ENCODE results near the gene VWF.
"Not testable (repeated sequence)": the region's sequence is repeated elsewhere in the genome, so short reads cannot be mapped to it uniquely, and the experiment has no call there.

VWF gene

DNA sequence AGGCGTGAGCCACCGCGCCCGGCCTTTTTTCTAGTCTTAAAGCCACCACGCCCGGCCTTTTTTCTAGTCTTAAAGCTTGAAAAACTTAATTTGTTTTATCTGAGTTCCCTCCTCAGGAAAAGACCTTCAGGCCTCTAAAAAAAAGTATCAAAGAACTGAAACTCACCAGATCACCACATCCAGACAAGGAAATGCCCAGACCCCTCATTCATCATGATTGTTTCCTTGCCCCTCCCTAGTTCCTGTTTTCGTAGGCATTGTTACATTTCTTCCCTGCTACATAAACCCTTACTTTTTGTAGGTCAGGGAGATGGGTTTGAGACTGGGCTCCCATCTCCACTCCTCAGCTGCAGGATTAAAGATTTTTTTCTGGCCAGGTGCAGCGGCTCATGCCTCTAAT lies 21.1 kb upstream of the VWF start:
- DNase-seq (ENCODE audit: low read depth in 2 of 2): no peak

DNA sequence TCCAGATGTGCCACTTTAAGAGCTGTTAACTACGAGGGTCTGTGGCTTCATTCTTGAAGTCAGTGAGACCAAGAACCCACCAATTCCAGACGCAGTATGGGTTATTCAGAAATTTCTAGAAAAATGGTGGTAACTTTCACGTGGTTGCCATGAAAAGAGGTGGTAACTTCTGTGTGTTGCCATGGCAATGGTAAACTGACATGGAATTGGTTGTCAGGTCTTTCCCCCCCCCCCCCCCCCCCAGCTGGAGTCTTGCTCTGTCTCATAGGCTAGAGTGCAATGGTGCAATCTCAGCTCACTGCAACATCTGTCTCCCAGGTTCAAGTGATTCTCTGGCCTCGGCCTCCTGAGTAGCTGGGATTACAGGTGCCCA lies 18.8 kb upstream of the VWF start:
- DNase-seq (ENCODE audit: low read depth in 2 of 2): no peak

- not testable (repeated sequence) for DNase-seq (ENCODE audit: low read depth in 2 of 2)
Observed at GRCh38 chr12:6142368-6143302, 18.2 kb upstream of the VWF start.

- DNase-seq (ENCODE audit: low read depth in 2 of 2): not testable (repeated sequence)
Observed at GRCh38 chr12:6141731-6142367, 17.4 kb upstream of the VWF start.

DNA sequence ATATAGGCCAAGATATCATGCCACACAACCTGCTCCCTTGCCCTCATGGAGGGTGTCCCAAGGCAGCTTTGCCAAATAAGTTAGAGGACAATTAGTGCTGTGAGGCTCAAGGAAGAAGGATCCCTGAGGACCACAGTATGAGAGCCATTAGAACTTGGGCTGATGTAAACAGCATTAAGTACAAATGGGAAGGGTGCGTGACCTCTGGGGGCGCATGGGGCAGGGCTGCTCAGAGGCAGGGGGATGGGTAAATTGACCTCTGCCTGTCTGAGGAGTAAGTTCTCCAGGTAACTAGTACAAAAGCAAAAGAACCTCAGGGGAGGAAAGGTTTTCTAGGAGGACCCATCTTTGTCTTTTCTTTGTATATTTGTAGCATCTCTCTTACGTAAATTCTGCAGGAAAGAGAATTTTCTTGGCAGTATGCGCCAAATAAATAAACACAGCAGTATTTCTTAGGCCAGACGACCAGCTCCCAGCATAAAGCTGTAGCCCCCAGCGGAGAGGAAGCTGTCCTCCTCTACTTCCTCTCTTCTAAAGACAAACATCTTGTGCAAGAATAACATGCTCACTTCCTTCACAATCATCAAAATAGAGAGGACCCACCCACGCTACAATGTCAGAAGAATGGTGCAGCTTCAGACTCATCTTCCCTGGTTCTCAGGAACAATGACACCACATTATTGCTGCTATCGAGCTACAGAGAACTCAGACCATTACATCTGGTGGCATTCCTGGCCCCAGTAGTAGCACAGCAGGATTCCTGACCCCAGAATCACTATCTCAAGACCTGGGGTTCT lies 16.4 kb upstream of the VWF start:
- peak; percentile 7 to 18 for DNase-seq (ENCODE audit: low read depth in 2 of 2)

DNA sequence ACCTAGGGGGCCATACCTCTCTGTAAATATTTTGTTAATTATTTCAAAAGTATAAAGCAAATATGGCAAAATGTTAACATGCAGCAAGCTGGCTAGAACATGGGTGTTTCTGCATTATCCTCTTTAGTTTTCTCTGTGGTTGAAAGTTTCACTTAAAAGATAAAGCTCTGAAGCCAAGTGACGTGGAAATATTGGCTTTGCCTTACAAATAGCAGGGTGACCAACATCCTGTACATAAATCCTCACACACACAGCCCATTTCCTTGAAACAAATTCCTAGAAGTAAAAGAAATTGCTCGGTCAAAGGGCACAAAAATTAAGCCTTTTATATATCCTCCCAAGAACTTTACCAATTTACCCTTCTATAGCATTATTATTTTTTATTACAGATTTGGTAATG lies 10.6 kb upstream of the VWF start:
- DNase-seq (ENCODE audit: low read depth in 2 of 2): no peak

- no peak for DNase-seq (ENCODE audit: low read depth in 2 of 2)
Observed at GRCh38 chr12:6133642-6134041, 9.2 kb upstream of the VWF start.

DNA sequence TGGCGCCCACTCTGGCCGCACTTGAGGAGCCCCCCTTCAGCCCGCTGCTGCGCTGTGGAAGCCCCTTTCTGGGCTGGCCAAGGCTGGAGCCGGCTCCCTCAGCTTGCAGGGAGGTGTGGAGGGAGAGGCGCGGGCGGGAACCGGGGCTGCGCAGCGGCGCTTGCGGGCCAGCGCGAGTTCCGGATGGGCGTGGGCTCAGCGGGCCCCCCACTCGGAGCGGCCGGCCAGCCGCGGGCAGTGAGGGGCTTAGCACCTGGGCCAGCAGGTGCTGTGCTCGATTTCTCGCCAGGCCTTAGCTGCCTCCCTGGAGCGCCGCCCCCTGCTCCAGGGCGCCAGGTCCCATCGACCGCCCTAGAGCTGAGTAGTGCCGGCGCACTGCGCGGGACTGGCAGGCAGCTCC lies 8.0 kb upstream of the VWF start:
- DNase-seq (ENCODE audit: low read depth in 2 of 2): no peak

GRCh38 chr12:6125310-6125608 lies 789 bp upstream of the VWF start:
- no peak for DNase-seq (ENCODE audit: low read depth in 2 of 2)

GRCh38 chr12:6123258-6123657 lies 1.2 kb downstream of the VWF start:
- no peak for DNase-seq (ENCODE audit: low read depth in 2 of 2)

DNA sequence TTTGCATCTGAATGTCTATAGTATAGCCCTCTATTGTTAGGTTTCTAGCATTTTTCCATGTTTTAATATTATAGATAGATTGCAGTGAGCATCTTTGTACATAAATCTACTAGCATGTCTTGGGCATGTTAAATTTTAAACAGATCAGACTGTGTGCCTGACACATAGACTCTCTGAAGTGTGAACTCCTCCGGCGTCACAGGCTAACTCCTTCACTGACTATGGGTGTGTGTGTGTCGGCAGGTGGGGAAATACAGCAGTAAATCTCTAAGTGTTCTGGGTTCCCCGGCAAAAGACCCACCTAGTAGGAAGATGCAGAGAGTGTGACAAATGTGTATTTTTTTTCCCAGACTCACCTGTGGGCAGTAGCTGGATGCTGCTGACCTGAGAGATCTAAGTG lies 2.3 kb downstream of the VWF start:
- DNase-seq (ENCODE audit: low read depth in 2 of 2): no peak

DNA sequence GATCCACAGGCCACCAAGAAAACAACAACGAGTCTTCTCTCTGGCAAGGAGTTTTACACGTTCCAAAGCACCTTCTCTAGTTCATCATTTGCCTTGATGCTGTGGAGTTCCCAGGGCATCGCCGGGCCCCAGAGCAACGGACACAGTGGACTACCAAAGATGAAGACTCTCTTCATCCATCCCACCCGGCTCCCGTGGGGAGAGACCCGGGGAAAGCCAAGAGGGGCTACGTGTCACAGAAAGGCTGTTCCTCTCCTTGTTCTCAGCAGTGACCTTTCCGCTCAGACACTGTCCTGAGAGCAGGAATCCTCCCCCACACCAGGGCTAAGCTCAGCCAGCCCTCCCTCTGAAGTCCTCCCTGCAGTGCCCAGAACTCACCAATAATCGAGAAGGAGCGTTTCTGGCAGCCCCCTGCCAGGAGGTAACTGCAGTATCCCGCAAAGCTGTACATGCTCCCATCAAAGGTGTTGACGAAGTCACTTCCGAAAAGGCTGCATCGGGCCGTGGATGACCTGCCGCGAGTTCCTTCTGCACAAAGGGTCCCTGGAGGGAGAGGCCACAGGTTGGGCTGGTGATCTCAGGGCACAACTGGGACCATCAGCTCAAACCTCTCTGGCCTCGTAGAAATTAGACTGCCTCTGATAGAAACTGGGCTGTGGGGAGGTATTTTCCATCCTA lies 3.5 kb downstream of the VWF start:
- DNase-seq (ENCODE audit: low read depth in 2 of 2): no peak

GRCh38 chr12:6118891-6119568 lies 5.4 kb downstream of the VWF start:
- DNase-seq (ENCODE audit: low read depth in 2 of 2): no peak

DNA sequence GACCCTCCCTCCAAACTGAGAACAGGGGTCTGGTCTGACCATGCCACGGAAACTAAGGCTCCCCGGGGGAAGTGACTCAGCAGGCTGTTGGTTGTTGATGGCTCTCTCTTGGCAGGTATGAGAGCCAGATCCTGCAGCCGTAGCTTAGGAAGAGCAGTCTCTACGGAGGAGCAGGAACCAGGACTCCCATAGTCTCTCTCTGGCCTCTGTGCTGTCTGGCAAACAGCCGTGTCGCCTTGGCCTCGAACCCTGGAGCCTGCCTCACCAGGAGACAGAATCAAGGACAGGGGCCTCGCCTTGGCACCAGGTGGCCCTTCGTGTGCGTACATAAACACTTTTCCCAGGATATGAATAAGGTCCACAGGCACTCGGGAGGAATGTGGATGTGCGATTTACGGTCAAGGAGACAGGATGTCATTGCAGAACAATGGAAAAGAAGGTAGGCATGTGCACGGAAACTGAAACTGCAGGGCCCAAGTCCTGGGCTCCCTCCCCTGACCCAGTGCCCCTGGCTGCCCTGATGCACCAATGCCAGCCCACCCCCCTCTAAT lies 7.9 kb downstream of the VWF start:
- no peak for DNase-seq (ENCODE audit: low read depth in 2 of 2)

GRCh38 chr12:6115389-6115788 lies 9.1 kb downstream of the VWF start:
- DNase-seq (ENCODE audit: low read depth in 2 of 2): no peak

DNA sequence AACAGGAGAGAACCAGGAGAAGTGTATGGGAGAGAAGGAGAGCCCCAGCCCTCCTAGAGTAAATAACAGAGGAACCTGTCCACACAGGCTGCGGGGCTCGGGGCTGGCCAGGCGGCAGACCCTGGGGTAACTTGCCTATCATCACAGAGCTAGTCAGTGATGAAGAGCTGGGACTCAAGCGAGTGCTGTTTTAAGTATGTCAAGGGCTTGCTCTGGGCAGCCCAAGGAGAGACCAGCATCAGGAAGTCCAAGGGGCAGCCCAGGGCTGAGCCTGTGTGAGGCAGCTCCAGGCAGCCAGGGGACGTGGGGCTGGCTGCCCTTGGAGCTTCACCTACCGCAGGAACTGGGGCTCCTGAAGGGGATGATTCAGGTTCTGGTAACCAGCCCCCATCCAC lies 10.0 kb downstream of the VWF start:
- DNase-seq (ENCODE audit: low read depth in 2 of 2): no peak

GRCh38 chr12:6113691-6114475 lies 10.6 kb downstream of the VWF start:
- DNase-seq (ENCODE audit: low read depth in 2 of 2): no peak

GRCh38 chr12:6112004-6112403 lies 12.5 kb downstream of the VWF start:
- DNase-seq (ENCODE audit: low read depth in 2 of 2): no peak

GRCh38 chr12:6110006-6110405 lies 14.5 kb downstream of the VWF start:
- no peak for DNase-seq (ENCODE audit: low read depth in 2 of 2)

GRCh38 chr12:6106218-6106617 lies 18.3 kb downstream of the VWF start:
- DNase-seq (ENCODE audit: low read depth in 2 of 2): no peak
